Esophagus squamous epithelium (tissue), 4 donors: ENCODE measurements around the gene CETN1.

ENCODE experiments used
- POLR2A ChIP-seq, 4 donors: fragments of 450-650 bp; IDR thresholded peaks; one replicate each; pipeline ENCODE4 v1.6.1; 2017; ENCODE audit warnings: antibody characterized with exemption in 4 of 4, mild to moderate bottlenecking in 4 of 4, moderate library complexity in 3 of 4
- TF ChIP-seq, protein P1 (sequence below), 6 experiments: fragments of 450-650 bp in 4 of 6; fragments of 200-600 bp in 2 of 6; sonication (generic) in 2 of 6; IDR thresholded peaks; one replicate each; pipeline ENCODE4 v1.5.1; 2016 to 2019; ENCODE audit warnings: antibody characterized with exemption in 6 of 6, mild to moderate bottlenecking in 4 of 6, moderate library complexity in 4 of 6

DNA sequence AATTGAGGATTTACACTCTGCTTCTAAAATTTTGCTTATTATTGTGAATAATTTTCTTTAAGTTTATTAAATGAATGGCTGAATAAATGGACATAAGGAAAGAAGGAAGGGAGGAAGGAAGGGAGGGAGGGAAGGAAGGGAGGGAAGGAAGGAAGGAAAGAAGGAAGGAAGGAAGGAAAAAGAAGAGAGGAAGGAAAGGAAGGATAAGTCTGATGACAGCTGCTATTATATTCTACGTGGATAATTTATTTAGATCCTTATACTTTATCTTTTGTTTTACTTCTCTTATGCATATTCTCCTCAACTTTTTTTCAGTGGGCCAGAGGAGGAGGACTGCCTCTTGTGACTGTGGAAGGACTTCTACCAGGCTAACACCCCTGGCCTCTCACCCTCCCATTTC, 34.0 kb downstream of the CETN1 start:
- TF ChIP-seq, protein P1, sequence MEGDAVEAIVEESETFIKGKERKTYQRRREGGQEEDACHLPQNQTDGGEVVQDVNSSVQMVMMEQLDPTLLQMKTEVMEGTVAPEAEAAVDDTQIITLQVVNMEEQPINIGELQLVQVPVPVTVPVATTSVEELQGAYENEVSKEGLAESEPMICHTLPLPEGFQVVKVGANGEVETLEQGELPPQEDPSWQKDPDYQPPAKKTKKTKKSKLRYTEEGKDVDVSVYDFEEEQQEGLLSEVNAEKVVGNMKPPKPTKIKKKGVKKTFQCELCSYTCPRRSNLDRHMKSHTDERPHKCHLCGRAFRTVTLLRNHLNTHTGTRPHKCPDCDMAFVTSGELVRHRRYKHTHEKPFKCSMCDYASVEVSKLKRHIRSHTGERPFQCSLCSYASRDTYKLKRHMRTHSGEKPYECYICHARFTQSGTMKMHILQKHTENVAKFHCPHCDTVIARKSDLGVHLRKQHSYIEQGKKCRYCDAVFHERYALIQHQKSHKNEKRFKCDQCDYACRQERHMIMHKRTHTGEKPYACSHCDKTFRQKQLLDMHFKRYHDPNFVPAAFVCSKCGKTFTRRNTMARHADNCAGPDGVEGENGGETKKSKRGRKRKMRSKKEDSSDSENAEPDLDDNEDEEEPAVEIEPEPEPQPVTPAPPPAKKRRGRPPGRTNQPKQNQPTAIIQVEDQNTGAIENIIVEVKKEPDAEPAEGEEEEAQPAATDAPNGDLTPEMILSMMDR (IDR thresholded peaks at IDR 0.05), result no peak
- no peak for TF ChIP-seq POLR2A (IDR thresholded peaks at IDR 0.05)
